Pulmonary artery endothelial cell (primary cell): ENCODE data around the gene POLR1G. TPM values are rescaled to one million over a fixed set of nuclear protein-coding genes. Genes with fewer than 3 reads are reported as not detected.

ENCODE experiments used
- DNase-seq: peaks from one replicate; pipeline ENCODE4 v3.0.0-alpha.2; 2011; ENCODE audit warnings: low read depth, low spot score
- total RNA-seq: library from RNA; depleted of rRNA; stranded (reverse); fragments of >200 nt; gene quantifications from 2 replicates; pipeline ENCODE4 v1.2.3, GENCODE V29; 2014

Gene POLR1G, protein sequence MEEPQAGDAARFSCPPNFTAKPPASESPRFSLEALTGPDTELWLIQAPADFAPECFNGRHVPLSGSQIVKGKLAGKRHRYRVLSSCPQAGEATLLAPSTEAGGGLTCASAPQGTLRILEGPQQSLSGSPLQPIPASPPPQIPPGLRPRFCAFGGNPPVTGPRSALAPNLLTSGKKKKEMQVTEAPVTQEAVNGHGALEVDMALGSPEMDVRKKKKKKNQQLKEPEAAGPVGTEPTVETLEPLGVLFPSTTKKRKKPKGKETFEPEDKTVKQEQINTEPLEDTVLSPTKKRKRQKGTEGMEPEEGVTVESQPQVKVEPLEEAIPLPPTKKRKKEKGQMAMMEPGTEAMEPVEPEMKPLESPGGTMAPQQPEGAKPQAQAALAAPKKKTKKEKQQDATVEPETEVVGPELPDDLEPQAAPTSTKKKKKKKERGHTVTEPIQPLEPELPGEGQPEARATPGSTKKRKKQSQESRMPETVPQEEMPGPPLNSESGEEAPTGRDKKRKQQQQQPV
- 27.3 and 30.1 TPM in 2 replicates for total RNA-seq

DNA sequence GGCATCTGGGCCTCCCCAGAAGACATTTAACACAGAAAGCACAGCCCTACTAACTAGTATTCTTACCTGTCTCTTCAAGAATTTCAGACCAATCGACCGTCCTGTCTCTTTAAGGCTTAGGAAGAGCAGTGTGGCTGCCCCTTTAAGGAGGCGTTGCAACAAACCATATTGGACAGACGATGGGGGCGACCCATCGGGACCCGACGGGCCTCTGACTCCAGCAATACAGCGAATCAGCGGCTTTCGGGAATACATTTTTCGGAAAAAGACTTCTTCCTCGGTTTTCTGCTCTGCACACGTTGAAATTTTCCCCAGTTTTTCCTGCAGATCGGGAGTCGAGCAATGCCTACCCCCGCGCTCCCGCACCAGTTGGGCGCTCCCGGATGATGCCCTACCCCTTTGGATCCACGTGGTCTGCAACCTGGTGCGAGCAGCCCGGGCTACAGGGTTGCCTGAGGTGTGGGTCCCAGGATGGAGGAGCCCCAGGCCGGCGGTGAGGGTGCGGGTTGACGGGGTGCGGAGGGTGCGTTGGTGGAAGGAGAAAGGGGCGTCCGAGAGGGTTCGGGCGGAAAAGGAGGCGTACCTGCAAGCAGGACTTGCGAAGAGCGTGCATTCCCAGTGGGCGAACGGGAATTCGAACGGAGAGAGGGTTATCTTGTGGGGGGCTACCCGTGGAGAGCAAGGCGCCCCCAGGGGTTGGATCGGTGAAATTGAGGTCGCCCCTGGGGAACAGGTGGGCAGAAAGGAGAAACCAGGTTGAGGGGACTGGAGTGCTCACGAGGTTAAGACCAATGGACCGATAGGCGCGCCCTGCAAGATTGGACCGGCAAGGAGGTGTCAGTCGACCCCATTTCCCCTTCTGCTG lies at the start of gene POLR1G:
TSS of gene POLR1G (plus strand) at position 419 of the 865 bp plus-strand sequence. CDS start at position 472, 53 bp downstream.
- DNase-seq: peak; percentile 32

DNA sequence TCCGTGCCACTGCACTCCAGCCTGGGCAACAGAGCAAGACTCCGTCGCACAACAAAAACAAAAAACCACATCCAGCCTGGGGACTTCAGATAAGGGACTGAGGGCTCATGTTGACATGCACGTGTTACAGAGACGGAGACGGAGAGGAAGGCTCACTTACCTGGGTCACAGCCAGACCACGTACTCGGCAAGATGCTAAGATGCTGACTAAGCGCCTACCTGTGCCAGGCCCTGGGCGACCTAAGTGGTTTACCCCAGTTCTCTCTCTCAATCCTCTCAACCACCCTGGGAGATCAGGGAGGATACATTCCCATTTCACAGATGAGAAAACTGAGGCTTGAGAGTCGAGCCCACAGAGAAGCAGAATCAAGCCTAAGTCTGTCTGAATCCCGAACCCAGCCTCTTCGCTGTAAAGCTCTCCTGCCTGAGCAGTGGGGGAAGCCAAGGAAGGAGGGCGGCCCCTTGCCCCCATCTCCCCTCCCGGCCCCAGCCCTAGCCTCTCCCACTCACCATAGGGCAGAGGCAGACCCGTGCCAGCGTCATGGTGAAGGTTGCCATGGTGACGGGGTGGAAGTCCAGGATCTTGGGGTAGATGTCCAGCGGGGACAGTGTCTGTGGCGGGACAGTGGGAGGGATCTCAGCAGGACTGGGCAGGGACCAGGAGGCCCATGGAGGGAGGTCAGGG lies 49.5 kb upstream of the POLR1G start:
- no peak for DNase-seq

DNA sequence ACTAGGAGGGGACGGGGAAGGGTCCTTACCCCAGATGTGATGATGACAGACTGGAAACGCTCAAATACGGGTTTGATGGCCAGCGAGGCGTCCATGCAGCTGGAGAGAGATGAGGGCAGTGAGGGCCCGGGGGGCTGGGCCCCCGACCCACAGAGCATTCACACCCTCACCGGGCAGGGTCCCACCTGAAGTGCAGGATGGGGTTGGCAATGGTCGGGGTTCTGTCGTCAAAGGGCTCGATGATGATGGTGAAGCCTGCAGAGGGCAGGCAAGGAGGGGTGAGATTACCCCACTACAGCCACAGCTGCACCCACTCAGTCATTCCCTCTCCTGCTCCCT lies 49.0 kb upstream of the POLR1G start:
- no peak for DNase-seq

DNA sequence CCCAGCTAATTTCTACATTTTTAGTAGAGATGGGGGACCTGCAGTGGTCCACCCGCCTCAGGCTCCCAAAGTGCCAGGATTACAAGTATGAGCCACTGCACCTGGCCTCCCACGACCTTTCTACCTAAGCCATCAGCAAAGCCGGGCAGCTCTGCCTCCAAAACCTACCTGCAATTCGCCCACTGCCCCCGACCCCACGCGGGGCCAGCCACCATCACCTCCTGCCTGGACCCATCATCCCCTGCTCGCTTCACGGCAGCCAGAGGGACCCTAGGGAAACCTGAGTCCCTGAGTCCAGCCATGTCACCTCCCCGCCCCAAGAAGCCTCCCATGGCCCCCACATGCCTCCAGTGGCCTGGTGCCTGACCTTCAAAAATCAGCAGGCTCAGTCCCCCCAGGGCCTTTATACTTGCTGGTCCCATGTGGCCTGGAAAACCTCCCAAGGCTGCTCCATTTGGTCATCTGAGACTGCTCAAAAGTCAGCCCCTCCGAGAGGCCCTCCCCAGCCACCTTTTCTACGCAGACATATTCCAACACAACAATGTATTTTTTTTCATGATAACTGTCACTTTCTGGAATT lies 48.1 kb upstream of the POLR1G start:
- no peak for DNase-seq

DNA sequence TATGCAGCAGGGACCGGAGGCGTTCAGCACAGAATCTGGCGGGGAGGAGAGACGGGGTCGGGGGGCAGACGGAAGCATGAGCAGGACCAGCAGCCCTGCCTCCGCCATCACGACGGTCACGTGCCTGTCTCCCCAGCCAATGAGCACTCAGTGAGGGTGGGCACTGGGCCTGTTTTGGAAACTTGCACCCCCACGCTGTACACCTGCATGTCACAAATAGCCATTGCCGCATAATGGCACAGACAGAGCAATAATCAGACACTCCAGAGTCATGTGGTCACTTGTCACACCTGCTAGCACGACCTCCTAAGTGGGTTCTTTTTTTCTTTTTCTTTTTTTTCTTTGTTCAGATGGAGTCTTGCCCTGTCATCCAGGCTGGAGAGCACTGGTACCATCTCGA lies 44.8 kb upstream of the POLR1G start:
- no peak for DNase-seq

DNA sequence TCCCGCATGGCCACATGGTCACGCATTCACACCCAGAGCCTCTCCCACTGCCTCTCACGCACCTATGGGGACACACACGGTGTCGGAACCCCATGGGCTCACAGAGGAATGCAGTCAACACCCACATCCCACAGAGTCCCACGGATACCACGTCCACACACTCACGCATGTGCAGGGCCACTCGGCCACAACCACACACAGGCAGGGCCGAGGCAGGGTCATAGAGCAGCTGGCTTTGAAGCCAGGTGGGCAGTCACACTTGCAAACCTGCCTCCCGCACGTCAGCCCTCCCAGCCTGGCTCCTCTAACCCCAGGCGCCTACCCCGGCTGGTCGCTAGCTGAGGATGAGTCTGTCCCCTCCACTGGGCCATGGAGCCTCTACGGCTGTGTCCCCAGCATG lies 44.2 kb upstream of the POLR1G start:
- no peak for DNase-seq

DNA sequence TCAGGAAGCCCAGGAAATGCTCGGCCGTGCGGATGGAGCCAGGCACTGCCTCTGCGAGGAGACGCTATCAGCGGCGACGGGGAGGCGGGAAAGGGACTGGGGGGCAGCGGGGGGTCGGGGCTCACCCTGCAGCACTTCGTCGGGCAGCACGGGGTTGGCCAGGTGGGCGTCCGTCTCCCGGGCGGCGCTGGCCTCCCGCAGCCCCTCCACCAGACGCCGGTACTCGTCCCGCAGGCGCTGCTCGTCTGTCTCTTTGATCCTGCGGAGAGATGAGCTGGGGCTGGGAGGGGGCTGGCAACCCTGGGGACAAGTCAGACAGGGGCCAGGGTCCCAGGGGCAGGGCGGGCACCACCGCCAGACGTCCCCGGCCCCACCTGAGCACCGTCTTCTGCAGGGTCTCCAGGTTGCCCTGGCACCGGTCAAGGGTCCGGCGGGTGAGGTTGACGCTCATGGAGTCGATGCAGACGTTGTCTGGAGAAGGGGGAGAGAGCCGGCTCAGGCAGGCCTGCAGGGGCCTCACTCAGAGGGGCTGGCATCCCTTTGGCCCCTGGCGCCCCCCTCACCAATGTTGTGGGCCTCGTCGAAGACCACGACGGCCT lies 42.5 kb upstream of the POLR1G start:
- no peak for DNase-seq

DNA sequence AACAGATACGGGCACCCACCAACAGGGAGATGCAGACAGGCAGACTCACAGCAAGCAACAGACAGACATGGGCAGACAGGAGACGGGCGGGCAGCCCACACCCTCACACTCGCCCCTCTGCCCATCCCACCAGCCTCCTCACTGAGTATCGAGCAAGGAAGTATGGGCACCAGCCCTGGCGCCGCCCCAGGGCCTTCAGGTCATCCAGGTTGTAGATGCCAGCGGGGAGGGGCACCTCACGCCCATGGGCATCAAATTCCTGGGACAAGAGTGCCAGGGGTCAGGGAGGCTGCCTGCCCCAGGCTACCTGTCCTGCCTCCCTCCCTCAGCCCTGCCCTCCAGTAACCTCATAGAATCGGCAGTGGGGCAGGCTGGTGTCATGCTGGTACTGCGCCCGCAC lies 41.7 kb upstream of the POLR1G start:
- no peak for DNase-seq

DNA sequence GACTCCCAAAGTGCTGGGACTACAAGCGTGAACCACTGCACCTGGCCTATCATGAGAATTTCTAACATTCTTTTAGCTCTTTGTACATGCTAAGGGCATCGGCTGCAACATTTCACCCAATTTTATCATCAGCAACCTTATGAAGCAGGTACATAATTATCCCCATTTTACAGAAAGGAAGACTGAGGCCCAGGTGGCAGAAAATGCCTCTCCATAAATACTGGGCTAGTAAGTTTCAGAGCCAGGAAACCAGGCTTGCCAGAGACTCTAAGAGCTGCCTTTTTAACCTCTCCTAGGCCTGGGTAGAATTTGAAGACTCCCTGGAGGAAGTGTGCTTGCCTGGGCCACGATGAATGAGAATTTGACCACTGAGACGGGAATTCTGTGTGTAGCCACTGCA lies 38.3 kb upstream of the POLR1G start:
- DNase-seq: no peak

DNA sequence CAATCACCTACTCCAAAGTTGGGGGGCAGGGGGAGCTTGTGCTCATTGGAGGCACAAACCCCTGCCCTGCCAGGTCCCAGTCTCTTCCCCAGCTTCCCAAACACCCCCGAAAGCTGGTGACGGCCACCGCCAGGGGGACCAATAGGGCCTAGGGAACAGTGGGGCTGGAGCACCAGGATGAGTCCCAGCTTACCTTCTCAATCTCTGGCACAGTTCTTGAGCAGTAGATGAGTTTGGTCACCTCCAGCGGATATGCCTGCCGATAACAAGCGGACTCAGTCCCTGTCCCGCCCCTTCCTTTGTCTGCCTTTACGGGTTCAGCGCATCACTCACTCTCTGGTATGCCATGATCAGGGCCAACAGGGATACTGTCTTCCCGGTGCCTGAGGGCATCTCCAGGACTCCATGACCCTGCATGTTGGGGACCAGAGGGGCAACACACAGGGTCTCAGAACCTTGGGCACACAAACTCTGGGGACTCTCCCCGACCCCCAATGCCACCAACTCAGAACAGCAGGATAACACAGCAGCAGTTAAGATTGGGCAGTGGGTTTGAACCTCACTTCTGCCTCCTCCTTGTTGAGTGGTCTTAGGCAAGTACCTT lies 37.6 kb upstream of the POLR1G start:
- no peak for DNase-seq

DNA sequence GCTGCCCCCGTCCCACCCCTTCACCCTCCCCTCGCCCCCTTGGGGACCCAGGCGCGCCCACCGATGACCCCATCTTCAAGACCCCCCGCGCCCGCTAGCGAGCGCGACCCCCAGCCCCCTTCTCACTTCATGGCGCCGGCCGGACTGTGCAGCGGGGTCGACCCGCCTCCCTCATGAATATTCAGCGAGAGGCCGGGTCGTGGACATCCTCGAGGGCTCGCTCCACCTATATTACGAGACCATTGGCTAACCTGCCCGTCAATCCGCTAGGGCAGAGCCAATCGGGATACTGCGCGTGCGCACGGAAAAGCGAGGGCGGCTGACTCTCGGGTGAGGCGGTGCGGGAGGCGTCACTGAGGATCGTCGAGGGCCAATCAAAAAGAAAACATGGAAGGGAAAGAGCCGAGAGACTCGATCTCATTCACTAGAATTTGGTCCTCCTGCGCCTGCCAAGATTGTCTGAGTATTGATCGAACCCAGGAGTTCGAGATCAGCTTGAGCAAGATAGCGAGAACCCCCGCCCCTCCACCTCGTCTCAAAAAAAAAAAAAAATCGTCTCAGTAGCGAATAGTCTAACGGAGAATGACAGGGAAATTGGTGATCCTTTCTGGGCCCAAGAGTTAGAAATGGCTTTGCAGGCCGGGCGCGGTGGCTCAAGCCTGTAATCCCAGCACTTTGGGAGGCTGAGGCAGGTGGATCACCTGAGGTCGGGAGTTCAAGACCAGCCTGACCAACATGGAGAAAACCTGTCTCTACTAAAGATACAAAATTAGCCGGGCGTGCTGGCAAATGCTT lies 35.8 kb upstream of the POLR1G start, which contains the start of gene ERCC2:
TSS of gene ERCC2 (minus strand) at position 164 of the 795 bp plus-strand sequence. CDS start at position 131, 33 bp downstream.
- peak; percentile 95 for DNase-seq

DNA sequence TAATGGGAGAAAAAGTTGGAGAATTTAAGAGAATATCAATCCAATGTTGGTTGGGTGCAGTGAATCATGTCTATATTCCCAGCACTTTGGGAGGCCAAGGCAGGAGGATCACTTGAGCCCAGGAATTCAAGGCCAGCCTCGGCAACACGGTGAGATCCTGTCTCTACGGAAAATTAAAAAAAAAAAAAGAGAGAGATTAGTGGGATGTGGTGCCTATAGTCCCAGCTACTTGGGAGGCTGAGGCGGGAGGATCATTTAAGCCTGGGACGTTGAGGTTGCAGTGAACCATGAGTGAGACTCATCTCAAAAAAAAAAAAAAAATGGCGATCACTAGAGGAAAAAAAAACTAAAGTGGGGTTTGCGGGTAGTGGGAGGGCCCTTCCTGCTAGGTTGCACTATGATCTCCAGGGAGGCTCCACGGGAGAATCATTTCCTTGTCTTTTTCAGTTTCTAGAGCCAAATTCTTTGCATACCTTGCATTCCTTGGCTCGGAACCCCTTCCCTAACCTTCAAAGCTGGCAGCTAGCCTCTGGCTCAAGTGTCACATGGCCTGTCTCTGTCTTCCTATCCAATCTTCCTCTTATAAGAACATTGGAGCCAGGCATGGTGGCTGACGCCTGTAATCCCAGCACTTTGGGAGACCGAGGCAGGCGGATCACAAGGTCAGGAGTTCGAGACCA lies 30.3 kb upstream of the POLR1G start:
- peak; percentile 91 for DNase-seq

DNA sequence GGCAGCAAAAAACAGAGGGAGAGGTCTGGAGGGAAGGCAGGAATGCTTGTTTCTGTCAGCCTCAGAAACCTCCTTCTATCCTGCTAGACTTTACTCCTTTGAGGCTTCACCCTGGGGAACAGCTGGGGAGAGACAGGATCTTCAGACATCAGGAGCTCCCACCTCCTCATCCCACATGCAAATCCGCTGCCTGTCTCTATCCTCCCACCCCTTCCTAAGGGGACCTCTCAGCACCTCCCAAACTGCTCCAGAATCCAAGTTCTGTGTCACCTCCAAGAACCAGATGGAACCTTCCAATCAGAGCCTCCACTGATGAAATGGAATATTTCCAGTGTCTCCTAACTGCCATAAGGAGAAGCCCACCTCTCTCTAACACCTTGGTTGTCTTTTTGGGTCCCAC lies 26.3 kb upstream of the POLR1G start:
- DNase-seq: no peak

DNA sequence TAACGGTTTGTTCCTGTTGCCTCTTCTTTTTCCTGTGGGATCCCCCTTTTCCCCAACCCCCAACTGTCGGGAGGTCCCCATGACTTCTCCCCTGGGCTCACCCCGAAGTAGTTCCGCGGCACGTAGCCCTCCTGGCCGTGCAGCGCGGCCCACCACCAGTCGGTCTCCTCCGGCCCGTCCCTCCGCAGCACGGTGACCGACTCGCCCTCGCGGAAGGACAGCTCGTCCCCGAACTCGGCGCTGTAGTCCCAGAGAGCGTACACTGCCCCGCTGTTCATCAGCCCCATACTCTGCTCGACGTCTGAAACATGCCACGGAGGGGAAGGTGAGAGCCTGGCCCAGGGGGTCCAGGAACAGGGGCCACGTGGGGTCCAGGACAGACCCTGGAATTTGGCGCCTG lies 24.0 kb upstream of the POLR1G start:
- DNase-seq: no peak

DNA sequence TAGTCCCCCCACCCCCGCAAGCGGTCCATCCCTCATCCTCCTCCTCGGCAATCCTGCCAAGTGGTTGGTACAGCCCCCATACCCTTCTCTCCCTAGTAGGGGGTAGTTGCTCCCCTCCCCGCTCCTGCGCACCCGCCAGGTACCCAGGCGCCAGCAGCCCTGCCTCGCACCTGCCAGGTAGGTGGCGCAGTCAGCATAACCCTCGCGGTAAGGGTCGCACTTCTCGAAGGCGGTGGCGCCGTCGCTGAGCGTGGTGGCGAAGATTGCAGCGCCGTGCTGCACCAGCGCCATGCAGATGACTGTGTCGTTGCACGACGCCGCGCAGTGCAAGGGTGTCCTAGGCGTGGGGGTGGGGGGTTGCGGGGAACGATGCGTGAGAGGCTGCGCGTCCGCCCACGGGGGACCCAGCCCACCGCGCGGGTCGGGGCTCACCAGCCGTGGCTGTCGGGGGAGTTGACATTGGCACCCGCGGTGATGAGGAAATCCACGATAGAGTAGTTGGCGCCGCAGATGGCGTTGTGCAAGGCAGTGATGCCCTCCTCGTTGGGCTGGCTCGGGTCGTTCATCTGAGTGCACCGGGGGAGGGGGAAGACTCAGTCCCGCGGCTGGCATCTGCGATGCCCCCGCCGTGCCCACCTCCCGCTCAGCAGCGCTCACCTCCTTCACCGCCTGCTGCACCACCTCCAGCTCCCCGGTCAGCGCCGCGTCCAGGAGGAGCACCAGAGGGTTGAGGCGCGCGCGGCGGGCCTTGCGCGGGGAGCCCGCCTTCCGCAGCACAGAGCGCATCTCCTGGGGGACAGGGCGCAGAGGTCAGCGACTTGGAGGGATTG lies 20.8 kb upstream of the POLR1G start:
- DNase-seq: no peak

DNA sequence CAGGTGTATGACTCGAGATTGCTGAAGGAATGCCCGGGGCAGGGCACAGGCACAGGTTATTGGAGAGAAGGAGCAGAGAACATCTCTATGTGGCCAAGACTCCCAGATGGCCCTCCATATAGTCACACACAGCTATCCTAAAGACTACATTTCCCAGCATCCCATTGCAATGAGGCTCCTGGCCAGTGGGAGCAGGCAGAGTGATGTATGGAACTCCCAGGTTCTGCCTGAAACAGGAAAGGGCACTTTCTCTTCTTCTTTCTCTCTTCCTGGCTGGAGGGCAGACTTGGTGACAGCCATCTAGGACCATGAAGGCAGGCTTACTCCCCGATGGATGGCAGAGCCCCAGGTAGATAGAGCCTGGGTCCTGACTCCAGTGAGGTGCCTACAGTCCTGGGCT lies 15.1 kb upstream of the POLR1G start:
- no peak for DNase-seq

DNA sequence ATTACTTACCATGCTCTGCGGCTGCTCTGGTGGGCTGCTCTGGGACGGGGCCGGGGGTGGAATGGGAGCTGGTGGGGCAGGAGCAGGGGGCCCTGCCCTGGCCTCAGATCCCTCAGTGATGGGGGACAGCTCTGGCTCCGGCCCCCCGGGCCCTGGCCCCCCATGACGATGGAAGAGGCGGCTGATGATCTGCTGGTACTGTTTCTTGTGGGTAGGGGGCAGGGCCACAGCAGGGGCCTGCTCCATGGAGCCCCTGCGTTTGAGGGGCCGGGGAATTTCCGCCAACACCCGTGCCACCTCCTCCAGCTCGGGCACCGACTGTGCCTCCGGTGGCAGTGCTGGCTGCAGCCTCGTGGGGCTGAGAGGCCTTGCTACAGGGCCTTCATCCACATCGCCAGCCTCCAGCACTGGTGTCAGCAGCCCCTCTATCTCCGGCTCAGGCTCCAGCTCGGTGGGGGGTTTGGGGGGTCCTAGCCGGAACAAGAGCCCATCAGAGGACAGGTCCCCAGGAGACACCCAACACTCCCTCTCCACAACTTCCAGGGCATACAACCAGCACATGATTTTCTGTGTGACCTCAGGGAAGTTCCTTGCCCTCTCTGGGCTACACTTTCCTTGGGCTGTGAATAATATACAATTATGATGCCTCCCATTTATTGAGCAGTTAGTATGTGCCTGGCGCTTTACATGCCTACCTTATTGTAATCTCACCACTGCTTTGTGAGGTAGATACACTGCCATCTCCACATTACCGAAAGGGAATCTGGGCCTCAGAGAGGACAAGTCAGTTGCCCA lies 14.4 kb upstream of the POLR1G start:
- no peak for DNase-seq
